HG03342 (cell line): ENCODE data around the gene ATP8A2.

ENCODE experiments used
- ATAC-seq: cut with Tn5 transposase; IDR thresholded peaks from one replicate; pipeline ENCODE4 v1.9.1; 2021; ENCODE audit warnings: mild to moderate bottlenecking, moderate library complexity; ENCODE audit not compliant: unreplicated experiment

Gene ATP8A2

DNA sequence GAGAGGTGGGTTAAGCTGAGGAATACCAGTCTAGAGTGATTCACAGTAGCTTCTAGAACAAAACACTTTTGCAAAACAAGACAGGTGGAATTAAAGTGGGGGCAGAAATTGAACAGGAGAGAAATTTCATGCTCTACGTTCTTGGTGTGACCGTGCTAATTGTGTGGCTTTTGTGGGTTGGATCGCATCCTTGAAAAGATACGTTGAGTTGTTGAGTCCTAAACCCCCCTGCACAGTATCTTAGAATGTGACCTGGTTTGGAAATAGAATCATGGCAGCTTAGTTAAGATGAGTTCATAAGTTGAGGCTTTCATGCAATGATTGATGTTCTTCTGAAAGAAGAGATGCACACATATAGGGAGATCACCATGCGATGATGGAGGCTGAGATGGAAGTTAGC is 308.2 kb downstream of the ATP8A2 start:
- no peak for ATAC-seq

DNA sequence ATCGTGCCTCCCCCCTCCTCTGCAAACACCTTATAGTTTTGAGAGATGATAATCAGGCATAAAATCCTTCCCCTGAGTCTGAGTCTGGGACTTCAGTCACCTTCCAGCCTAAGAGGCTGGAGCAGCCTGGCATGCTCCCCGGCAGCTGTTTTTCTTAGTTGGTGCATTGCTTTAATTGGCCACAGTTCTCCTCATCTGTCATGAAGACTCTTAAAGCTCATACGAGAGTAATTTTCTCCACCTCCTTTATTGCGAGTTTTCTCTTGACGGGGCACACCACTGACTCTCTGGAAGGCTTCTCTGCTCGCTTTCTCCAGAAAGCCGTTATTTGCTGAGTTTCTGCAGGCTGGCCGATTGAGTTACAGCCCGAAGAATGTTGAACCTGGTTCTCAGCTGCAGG is 310.5 kb downstream of the ATP8A2 start:
- ATAC-seq = no peak

DNA sequence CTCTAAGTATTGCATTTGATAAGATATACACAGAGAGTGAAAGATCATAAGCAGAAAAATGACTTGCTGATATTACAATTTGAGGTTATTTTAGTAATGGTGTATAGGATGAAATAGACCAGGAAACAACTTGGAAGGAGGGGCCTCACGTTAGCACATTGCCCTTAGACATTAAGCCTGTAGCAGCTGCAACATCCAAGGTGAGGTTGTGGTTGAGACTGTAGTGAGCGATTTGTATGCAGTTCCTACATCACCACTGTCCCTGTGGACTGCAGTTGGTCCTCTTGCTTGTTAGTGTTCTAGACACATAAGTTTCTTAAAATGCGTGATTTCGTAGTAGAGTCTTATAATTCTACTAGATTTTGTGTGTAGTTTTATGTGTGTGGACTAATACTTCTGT is 311.3 kb downstream of the ATP8A2 start:
- no peak for ATAC-seq

DNA sequence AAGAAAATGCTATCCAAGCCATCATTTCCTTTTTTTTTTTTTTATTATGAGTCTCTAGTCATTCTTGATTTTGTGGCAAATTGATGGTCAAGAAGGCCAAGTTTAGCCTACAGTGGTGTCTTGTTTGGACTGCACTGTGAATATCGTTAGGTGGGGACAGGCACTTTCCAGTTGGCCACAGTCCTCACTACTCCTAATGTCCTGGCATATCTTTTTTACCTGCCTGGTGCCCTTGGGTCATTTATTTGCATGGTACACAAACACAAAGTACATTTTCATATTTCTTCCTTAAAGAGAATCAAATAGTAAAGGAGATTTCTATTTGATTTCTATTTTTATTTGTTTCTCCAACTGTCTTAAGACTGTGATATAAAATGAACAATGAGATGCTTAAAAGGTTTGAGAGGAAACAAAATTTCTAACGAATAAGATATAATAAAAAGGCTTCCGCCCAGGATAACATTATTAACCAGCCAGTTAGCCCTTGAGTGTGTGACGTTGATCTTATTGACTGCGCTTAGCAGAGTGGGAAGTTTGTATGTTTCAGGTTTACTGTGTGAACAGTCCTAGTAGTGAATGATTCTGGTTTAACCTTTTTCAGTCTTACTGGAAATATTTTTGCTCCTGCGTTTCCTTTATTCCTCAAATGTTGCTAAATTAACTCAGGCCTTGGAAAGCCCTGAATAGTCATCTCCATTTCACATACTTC is 312.0 kb downstream of the ATP8A2 start:
- no peak for ATAC-seq

DNA sequence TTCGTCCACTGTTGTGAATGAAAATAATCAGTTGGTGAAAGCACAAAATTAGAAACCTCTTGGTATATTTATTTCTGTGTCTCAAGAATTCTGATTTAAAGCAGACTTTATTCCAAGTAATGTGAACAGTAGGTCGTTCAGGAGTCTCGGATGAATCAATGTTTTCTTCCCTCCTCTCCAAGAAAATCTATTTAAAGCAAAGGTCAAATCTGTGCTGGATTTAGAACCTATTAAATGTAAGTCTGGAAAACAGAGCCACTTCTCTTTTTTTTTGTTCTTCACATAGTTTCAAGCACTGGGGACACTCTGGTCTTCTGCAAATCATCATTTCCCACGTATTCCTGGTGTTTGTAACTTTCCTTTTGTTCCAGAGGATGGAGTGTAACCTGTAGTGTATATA is 312.7 kb downstream of the ATP8A2 start:
- no peak for ATAC-seq

DNA sequence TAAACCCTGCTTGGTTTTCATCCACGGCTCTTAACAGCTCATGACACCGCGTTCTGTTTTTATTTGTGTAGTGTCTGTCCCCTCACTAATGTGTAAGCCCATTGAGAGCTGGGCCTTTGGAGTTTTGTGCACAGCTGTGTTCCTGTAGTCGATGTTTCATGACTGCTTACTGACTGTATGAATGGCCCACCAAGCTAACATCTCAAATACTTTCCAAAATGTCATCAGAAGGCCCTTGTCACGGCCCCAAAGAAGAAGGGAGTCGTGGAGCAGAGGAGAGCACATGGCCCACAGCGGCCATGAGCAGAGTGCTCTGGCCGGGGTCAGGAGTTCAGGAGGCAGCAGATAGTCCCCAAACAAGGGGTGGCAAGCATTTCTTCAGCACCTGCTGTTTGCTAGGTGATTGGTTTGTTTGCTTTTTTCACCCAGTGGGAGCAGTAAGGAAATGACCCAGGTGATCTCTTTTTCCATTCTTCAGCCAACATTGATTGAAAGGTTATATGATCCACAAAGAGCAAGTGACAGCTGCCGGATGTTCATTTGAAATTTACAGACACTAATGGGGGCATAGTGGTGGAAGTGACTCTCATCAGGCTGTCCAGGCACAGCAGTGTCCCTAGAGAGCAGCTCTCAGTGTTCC is 315.2 kb downstream of the ATP8A2 start:
- no peak for ATAC-seq

DNA sequence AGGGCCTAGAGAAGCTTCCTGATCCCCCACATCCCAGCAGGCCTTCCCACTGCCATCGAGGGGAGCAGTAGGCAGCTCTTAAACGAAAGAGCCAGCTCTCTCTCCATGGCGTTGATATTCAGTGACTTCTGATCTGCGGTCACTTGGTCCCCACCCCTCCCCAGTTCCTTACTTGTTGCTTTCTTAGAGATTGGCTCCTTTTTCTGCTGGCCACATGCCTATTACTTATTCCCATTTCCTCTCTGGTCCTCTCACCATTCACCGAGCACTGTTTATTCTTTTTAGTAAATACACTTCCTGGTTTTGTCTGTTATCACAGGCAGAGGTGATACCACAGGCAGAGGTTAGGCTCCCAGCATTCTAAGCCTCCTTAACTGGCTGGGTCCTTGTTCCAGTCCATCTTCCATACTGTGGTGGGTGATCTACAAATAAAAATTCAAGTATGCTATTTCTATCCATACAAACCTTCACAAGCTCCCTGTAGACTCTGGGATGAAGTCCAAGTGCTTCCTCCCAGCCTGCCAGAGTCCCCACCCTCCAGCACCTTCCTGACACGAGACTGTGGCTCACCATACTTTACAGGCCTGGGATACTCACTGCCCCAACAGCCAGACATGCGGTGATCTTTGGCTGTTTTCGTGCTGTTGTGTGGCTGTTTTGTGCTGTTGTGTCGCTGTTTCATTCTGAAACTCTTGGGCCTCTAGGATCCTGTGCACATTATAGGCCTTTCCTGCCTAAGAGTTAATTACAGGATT is 315.9 kb downstream of the ATP8A2 start:
- ATAC-seq = no peak

DNA sequence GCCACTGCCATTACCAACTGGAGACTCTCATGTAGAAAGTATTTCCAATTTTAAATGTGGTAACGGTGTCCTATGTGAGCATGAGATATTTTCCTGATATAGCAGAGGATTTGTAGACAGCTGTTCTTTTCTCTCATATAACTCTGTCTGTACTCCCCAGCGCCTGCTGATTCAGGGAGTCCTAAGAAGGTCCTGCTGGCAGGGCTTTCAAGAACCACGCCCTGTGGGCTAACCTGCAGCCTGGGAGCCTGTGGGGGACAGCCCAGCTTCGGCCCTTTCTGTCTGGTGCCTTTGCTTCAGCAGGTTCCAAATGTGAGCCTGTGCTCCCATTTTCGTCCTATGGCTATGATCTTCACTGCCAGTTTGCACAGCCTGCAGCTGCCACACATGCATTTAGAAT is 316.8 kb downstream of the ATP8A2 start:
- no peak for ATAC-seq

DNA sequence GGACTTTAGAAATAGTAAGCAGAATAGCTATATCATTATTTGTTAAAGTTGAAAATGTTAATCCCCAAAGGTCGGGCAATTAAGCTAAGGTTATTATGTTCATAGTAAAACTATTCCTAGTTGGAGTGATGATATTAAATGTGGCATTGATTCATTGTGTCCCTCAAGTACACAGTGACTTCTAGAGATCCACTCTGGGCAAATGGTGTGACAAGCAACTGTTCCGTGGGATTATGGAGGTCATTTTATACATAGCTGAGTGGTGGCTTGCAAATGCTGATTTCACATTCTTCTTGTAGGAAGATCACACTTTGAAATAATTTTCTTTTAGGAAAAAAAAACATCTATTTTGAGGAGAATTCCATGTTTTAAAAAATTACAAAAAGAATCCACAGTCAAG is 317.8 kb downstream of the ATP8A2 start:
- no peak for ATAC-seq

DNA sequence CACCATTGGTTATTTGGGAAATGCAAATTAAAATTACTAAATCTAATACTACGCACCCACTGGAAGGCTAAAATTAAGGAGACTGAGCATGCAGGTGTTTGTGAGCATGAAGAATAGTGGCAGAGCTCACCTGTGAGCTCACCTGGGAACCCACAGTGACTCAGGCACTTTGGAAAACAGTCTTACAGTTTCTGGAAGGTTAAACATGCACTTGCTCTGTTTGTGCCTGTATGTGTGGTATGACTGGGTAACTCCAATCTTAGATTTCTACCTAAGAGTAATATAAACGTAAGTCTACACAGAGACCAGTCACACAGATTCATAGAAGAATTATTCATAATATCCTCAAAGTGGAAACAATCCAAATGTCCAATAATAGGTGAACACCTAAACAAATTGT is 318.8 kb downstream of the ATP8A2 start:
- ATAC-seq = no peak

DNA sequence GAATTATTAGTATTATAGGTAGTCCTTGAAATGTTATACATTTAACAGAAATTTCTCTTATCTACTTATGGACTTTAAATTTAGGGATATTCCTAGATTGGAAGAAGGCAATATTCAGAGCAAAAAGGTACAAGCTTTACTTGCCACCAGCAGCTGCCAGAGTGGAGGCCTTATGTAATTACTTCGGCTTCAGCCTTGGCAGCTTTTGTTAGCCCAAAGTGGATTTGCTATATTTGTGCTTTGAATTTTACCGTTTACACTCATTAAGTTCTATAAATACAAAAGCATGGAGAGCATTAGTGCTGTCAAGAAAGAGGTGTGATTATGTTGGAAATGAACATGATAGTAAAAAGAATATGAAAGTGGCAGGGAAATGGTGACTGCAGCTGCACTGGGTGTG is 319.9 kb downstream of the ATP8A2 start:
- ATAC-seq = no peak

DNA sequence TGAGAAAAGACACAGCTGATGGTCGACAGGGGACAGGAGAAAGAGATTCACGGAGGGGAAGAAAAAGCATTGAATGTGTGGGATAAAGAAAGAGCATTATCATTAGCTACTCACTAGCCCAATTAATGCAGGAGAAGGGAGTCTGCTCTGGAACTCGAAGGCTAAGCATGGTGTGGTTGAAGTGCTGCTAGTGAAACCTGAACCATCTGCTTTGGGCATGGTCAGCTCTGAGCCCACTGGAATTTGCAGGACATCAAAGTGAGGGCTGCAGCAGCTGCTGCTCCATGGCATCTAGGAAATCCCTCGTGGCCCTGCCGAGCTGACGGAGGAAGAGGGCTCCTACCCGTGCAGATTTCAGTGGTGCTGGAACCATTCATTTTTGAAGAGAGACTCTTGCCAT is 320.3 kb downstream of the ATP8A2 start:
- ATAC-seq = no peak

DNA sequence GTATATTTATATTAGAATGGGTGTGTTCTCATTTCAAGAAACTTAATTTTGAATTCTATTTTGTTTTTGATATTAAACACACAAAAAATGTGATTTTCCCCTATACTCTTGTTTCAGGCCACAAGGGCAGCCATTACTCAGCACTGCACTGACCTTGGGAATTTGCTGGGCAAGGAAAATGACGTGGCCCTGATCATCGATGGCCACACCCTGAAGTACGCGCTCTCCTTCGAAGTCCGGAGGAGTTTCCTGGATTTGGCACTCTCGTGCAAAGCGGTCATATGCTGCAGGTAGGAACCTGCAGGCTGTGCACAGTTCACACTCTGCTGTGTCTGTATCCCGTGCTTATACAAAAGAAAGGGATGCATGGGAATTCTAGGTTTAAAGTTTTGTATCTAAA is 327.3 kb downstream of the ATP8A2 start:
- no peak for ATAC-seq

DNA sequence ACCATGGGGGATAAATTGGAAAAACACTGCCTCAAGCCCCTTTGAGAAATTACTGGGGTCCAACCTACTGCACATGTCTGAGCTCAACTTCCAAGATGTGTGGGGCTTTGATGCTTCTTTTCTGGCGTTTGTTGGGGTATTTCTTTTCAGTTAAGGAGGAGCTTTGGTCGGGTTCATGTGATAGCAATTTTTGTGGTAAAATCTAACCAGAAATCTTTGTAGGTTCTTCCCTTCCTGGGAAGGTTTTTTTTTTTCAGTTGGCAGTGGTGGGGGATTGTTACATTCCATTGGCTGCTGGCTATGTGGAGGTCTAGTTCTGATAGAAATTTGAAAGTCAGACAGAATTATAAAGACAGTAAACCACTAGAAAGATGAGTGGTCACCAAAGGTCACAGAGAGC is 327.8 kb downstream of the ATP8A2 start:
- ATAC-seq = no peak

DNA sequence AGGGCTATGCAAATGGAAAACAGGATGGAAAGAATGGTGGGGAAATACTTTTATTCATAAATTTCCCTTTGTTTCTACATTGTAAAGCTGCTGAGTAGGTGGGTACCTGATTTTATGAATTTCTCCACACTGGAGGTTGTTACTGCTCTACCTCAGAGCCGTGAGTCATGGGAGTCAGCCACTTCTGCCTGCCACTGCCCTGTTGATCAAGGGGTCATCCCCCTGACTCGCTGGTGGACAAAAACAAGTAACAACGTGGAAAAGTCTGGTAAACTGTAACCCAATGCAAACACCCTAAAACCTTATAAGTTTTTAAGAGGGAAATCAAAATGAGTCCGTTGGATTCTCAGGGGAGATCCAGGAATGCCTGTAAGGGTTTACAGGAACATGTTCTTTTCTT is 329.5 kb downstream of the ATP8A2 start:
- no peak for ATAC-seq

DNA sequence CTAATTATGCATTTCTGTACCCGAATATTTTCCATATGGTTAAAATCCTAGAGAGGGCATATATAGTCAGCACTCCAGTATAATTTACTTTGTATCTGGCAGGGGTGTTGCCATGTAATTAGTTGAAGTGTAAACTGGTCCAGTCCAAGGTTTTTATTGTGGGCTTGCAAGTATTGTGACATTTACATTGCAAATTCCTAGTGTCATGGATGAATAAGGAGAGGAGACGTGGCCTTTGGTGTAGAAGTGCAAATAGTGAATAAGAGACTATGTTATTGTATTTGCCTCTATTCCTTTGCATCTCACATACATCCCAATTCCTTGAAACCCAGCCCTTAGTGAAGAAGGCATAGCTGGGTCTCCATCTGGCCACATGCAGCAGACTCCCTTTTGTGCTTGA is 330.6 kb downstream of the ATP8A2 start:
- no peak for ATAC-seq

DNA sequence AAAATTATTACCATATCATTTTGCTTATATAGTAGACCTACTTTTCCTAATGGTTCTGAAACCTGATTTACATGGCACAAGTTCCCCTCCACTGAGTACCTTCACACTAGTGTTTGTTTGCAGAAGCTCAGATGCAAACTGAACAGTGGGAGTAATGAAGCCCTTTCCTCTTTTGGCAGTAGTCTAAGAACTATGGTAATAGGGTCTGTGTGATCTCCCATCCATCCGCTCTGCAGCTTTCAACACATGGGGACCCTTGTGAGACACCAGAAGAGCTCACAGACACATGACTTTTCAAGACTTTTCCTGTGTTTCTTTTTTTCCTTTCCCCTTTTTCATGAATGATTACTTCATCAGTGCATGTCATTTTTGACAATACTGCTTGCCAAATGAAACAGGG is 336.0 kb downstream of the ATP8A2 start:
- ATAC-seq = no peak

DNA sequence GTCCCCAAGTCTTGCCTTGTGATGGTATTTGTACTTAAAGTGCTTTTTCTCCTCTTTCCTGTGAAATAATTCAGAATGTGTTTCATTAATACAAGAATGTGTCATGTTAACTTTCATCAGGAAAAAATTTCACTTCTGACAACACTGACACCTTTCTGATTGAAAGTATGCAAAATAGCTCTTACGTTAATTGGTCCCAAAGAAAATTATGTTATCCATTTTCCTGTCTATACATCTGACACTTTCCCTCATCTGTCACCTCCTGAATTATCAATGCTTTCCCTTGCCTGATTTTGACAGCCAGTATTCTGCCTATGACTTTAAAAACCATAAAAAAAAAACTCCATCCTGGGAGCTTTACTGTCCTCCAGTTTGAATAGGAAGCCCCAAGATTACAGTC is 336.5 kb downstream of the ATP8A2 start:
- ATAC-seq = no peak

DNA sequence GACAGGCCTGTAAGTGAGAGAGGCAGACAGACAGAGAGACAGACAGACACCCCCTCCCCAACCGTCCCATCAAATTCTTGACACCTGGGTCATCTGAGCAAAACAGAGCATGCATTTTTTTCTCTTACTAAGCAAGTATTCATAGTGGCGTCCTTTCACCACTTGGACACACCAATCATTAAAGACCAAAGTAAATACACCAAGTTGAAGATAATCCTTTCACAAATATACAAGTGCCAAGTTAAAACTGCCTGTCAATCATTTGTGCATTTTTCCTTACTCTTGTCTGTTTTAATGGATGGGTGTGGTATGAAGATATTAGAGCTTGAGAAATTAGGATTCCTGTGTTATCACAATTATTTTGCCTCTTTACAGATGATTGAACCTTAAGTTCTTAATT is 337.3 kb downstream of the ATP8A2 start:
- ATAC-seq = no peak

DNA sequence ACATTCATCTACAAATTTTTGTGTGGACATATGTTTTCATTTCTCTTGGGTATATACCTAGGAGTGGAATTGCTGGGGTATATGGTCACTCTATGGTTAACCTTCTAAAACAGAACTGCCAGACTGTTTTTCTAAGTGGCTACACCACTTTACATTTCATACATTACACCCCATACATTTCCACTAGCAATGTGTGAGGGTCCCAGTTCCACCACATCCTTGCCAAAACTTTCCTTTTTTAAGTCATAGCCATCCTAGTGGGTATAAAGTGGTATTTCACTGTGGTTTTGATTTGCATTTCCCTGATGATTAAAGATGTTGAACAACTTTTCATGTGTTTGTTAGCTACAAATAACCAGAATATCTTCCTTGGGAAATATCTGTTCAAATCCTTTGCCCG is 344.0 kb downstream of the ATP8A2 start:
- ATAC-seq = no peak

DNA sequence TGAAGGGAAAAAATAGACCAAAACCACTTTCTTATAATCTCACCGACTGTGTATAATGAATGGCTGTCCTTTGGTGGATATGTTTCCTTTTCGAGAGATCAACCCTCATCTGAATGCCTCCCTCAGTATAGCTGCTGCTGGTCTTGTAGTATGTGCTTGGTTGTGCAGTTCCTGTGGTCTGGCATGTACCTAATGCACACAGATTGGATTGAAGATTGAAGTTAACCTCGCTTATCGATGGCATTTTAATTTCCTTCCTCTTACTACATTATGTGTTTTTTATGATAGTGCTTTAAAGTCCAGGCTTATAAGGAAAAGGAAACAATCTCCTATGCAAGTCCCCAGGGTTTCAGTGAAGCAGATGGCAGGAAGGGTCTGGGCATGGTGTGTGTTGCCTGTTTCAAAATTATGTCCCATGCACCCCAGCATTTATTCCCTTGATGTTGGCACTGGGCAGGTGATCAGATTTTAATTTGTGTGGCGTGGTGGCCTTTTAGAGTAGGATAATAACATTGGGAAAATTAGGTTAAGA is 346.0 kb downstream of the ATP8A2 start:
- no peak for ATAC-seq

DNA sequence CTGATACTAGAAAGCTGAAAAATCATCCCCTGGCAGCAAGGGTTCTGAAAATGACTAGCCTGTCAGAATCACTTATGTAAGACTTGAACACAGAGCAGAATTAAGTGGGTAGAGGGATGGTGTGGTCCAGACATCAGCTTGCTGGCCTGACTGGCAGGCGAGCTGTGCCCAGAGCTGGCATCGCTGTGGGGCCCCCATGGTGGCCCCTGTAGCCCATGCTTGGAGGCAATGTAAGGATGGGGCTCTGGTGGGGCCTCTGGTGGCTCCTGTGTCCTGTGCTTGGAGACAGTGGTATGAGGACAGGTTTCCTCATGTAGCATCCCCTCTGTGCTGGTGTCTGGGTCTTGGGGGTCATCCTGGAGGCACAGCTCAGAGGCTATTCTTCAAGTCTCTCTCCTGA is 347.9 kb downstream of the ATP8A2 start:
- no peak for ATAC-seq
